Stimulated activated CD4-positive, alpha-beta T cell treated with anti-CD3 and anti-CD28 coated beads, Interleukin-4, amount 100 ng/mL, for 4 hours (primary cell): ENCODE measurements around the gene PROSER2.
A peak's percentile ranks its signal among the peaks of the same experiment; 100 is the strongest.

Experiments used
- DNase-seq, 2 experiments: peaks; one replicate each; pipeline ENCODE4 v3.0.0-alpha.2; 2020

Gene PROSER2

GRCh38 chr10:11823122-11823988 lies at the start of gene PROSER2:
Gene PROSER2, plus strand, starts transcription at chr10:11823356. Its CDS starts 28,722 bp downstream, at chr10:11852078.
- peak; percentile 41 to 46 for DNase-seq

- no peak for DNase-seq
Observed at GRCh38 chr10:11773761-11774441, 49.3 kb upstream of the PROSER2 start.

GRCh38 chr10:11775412-11775811 lies 47.7 kb upstream of the PROSER2 start:
- DNase-seq = no peak

- no peak for DNase-seq
Observed at GRCh38 chr10:11776080-11776479, 47.1 kb upstream of the PROSER2 start.

- no peak for DNase-seq
Observed at GRCh38 chr10:11781114-11781513, 42.0 kb upstream of the PROSER2 start.

- DNase-seq = no peak
Observed at GRCh38 chr10:11782793-11783557, 40.2 kb upstream of the PROSER2 start.

- DNase-seq = no peak
Observed at GRCh38 chr10:11783558-11783865, 39.6 kb upstream of the PROSER2 start.

- DNase-seq = no peak
Observed at GRCh38 chr10:11787374-11787773, 35.8 kb upstream of the PROSER2 start.

- DNase-seq = no peak
Observed at GRCh38 chr10:11787846-11788245, 35.3 kb upstream of the PROSER2 start.

- no peak for DNase-seq
Observed at GRCh38 chr10:11789306-11789705, 33.9 kb upstream of the PROSER2 start.

GRCh38 chr10:11789956-11790355 lies 33.2 kb upstream of the PROSER2 start:
- no peak for DNase-seq

- DNase-seq = no peak
Observed at GRCh38 chr10:11793762-11794479, 29.2 kb upstream of the PROSER2 start.

GRCh38 chr10:11794566-11794965 lies 28.6 kb upstream of the PROSER2 start:
- DNase-seq = no peak

- DNase-seq = peak in 1 of 2 experiments; percentile 42
Observed at GRCh38 chr10:11795101-11795920, 27.8 kb upstream of the PROSER2 start.

GRCh38 chr10:11796474-11796873 lies 26.7 kb upstream of the PROSER2 start:
- DNase-seq = no peak

GRCh38 chr10:11797281-11797680 lies 25.9 kb upstream of the PROSER2 start:
- DNase-seq = no peak

GRCh38 chr10:11797847-11798633 lies 25.1 kb upstream of the PROSER2 start:
- DNase-seq = no peak

- DNase-seq = no peak
Observed at GRCh38 chr10:11798845-11799735, 24.1 kb upstream of the PROSER2 start.

- no peak for DNase-seq
Observed at GRCh38 chr10:11799736-11800080, 23.4 kb upstream of the PROSER2 start.

GRCh38 chr10:11804336-11804735 lies 18.8 kb upstream of the PROSER2 start:
- DNase-seq = no peak
